K562 (cell line): ENCODE results near the gene NLGN3. TPM values are rescaled to one million over a fixed set of nuclear protein-coding genes. Genes with fewer than 3 reads are reported as not detected.

Experiments
- ATAC-seq: fragments of 200-7000 bp; cut with Tn5 transposase; 3 replicates; pipeline ENCODE4 v1.9.1; 2020; ENCODE audit warnings: moderate library complexity
- BruUV-seq: library from RNA; stranded (reverse); fragments of 400-500 nt; replicated peaks from 2 replicates; lab custom pipeline; 2021; lab: Mats Ljungman, UMichigan
- CTCF ChIA-PET: fragments of 300-600 bp; formaldehyde crosslinking; extraction: SDS; loops from one replicate; lab custom pipeline; 2021; ENCODE audit warnings: low intra/inter-chr PET ratio; lab: Yijun Ruan, JAX
- POLR2A ChIA-PET: fragments of 300-600, 350-650 bp; sonication (Branson Sonifier 250); formaldehyde crosslinking; extraction: SDS; loops from one replicate; lab custom pipeline; 2021; ENCODE audit warnings: antibody characterized with exemption, inconsistent platforms; lab: Yijun Ruan, JAX
- DNase-seq, 4 experiments: peaks; one replicate each; pipeline versions ENCODE4 v3.0.0 to v3.0.0-alpha.2; 2011 to 2018; ENCODE audit warnings: low spot score in 3 of 4, mixed read lengths in 3 of 4; ENCODE audit errors: extremely low read depth in 1 of 4
- FAIRE-seq: peaks from 2 replicates; lab custom pipeline; 2011; peaks lifted over from hg19 to GRCh38; lab: Jason Lieb, UNC
- H2AFZ ChIP-seq: 2 replicates; pipeline ENCODE4 v1.6.0; 2011; ENCODE audit warnings: low read depth, low read length, control low read depth, inconsistent platforms
- H3K27ac ChIP-seq: fragments of 200-600 bp; 3 replicates; pipeline ENCODE4 v1.8.0; 2011; ENCODE audit warnings: low read depth, mild to moderate bottlenecking, control low read depth, inconsistent platforms, low read length, moderate library complexity, mixed read lengths; ENCODE audit errors: extremely low read depth
- H3K27me3 ChIP-seq, 2 experiments: fragments of 300-600 bp in 1 of 2; 2 replicates in 1 of 2; 3 replicates in 1 of 2; pipeline versions ENCODE4 v1.6.0 to v1.8.0; 2011; ENCODE audit warnings: inconsistent platforms in 2 of 2, low read length in 2 of 2, mild to moderate bottlenecking in 1 of 2, mixed read lengths in 1 of 2, moderate library complexity in 1 of 2; ENCODE audit not compliant: control insufficient read depth in 2 of 2, insufficient read depth in 2 of 2
- H3K36me3 ChIP-seq: fragments of 300-600 bp; 3 replicates; pipeline ENCODE4 v1.8.0; 2011; ENCODE audit warnings: mild to moderate bottlenecking, low read length, inconsistent platforms; ENCODE audit not compliant: control insufficient read depth, insufficient read depth
- H3K4me1 ChIP-seq, 2 experiments: fragments of 200-600 bp in 1 of 2; replicated peaks in 1 of 2; 2 replicates in 1 of 2; 3 replicates in 1 of 2; pipeline versions ENCODE4 v1.5.1 to v1.8.0; 2011; ENCODE audit warnings: inconsistent platforms in 2 of 2, low read length in 2 of 2, mild to moderate bottlenecking in 1 of 2, mixed read lengths in 1 of 2, moderate library complexity in 1 of 2; ENCODE audit not compliant: control insufficient read depth in 2 of 2, insufficient read depth in 2 of 2
- H3K4me2 ChIP-seq: 2 replicates; pipeline ENCODE4 v1.6.1; 2011; ENCODE audit warnings: low read length, control low read depth, inconsistent platforms, mixed read lengths; ENCODE audit not compliant: insufficient read depth
- H3K4me3 ChIP-seq: fragments of 200-600 bp; sonication (generic), shearing (Covaris generic); 2 replicates; pipeline ENCODE4 v1.5.1; 2016; ENCODE audit warnings: control low read depth, inconsistent platforms
- H3K79me2 ChIP-seq: fragments of 200-600 bp; 3 replicates; pipeline ENCODE4 v1.8.0; 2011; ENCODE audit warnings: low read length, inconsistent platforms; ENCODE audit not compliant: control insufficient read depth, insufficient read depth
- H3K9ac ChIP-seq, 2 experiments: 2 replicates each; pipeline versions ENCODE4 v1.6.0 to v1.6.1; 2011; ENCODE audit warnings: low read depth in 2 of 2, low read length in 2 of 2, control low read depth in 1 of 2, inconsistent platforms in 1 of 2, mild to moderate bottlenecking in 1 of 2, mixed read lengths in 1 of 2; ENCODE audit not compliant: insufficient read depth in 1 of 2
- H3K9me1 ChIP-seq: one replicate; pipeline ENCODE4 v1.6.0; 2011; ENCODE audit warnings: inconsistent platforms, mild to moderate bottlenecking, low read length, moderate library complexity; ENCODE audit not compliant: control insufficient read depth, insufficient read depth
- H3K9me3 ChIP-seq: replicated peaks from 2 replicates; pipeline ENCODE4 v1.5.1; 2011; ENCODE audit warnings: low read depth, low read length, inconsistent platforms; ENCODE audit not compliant: control insufficient read depth, insufficient read depth
- H4K20me1 ChIP-seq: replicated peaks from 2 replicates; pipeline ENCODE4 v1.6.1; 2011; ENCODE audit warnings: low read length, inconsistent platforms, mixed read lengths; ENCODE audit not compliant: control insufficient read depth, insufficient read depth
- CUX1 ChIP-seq: fragments of 200-800 bp; sonication (Bioruptor generic); IDR thresholded peaks from 2 replicates; pipeline ENCODE4 v1.6.1; 2016; ENCODE audit warnings: missing genetic modification characterization, missing compliant biosample characterization
- E2F6 ChIP-seq, 2 experiments: IDR thresholded peaks; 2 replicates each; pipeline ENCODE4 v1.6.1; 2011; ENCODE audit warnings: borderline replicate concordance in 1 of 2, control low read depth in 1 of 2, low read depth in 1 of 2, low read length in 1 of 2, mild to moderate bottlenecking in 1 of 2, mixed read lengths in 1 of 2, moderate library complexity in 1 of 2; ENCODE audit not compliant: insufficient read depth in 1 of 2, insufficient read length in 1 of 2, poor library complexity in 1 of 2, severe bottlenecking in 1 of 2; ENCODE audit errors: extremely low read depth in 1 of 2
- HIVEP1 ChIP-seq: fragments of 250-450 bp; sonication (Bioruptor Pico); IDR thresholded peaks from 2 replicates; pipeline ENCODE4 v1.4.0; 2020; ENCODE audit warnings: mild to moderate bottlenecking
- SRSF3 ChIP-seq: fragments of 200-400 bp; formaldehyde crosslinking; IDR thresholded peaks from 2 replicates; pipeline ENCODE4 v1.6.1; 2016; ENCODE audit warnings: mild to moderate bottlenecking, low read length, moderate library complexity; ENCODE audit not compliant: insufficient read depth
- STAG1 ChIP-seq: sonication (generic); formaldehyde crosslinking; IDR thresholded peaks from 2 replicates; pipeline ENCODE4 v1.5.0; 2020; ENCODE audit warnings: missing genetic modification reagents, borderline replicate concordance
- WGBS: fragments of 100-300 bp; shearing (Covaris generic); methylation state at CpG from one replicate; pipeline ENCODE4 v1.1.6; 2016; ENCODE audit warnings: low coverage, mixed read lengths; ENCODE audit not compliant: insufficient coverage; ENCODE audit errors: missing lambda C conversion rate; 5-methylcytosine and 5-hydroxymethylcytosine counted together
- in situ Hi-C: fragments of 300-500 bp; cut with MboI; formaldehyde crosslinking; loops from 4 replicates; pipeline ENCODE4 v1.15.0; 2018; ENCODE audit warnings: inconsistent platforms, mixed read lengths
- intact Hi-C: fragments of 100-400 bp; cut with micrococcal nuclease; formaldehyde crosslinking; loops from 2 replicates; pipeline ENCODE4 v1.14.2; 2022
- polyA plus RNA-seq, 8 experiments: library from polyadenylated mRNA; depleted of rRNA in 4 of 8; stranded (reverse) in 5 of 8; unstranded in 3 of 8; fragments of >200 nt; fragmentation: Nextera tagmentation in 2 of 8; fragmentation: Illumina TruSeq in 1 of 8; extraction: Ambion mirVana in 2 of 8; extraction: Trizol in 1 of 8; gene quantifications; 2 replicates each; pipeline versions ENCODE4 v1.2.1 to v1.2.3, GENCODE V29; 2011 to 2014; ENCODE audit warnings: inconsistent platforms in 1 of 8, missing spikeins in 1 of 8
- total RNA-seq, 7 experiments: library from RNA; depleted of rRNA in 6 of 7; stranded (reverse); fragments of >200 nt in 6 of 7; fragmentation: Illumina TruSeq in 2 of 7; extraction: Trizol in 2 of 7; gene quantifications; 2 replicates each; pipeline versions ENCODE4 v1.2.1 to v1.2.3, GENCODE V29; 2011 to 2021; ENCODE audit warnings: low replicate concordance in 1 of 7
- TF ChIP-seq, protein P1 (sequence below): fragments of 200-400 bp; formaldehyde crosslinking; IDR thresholded peaks from 2 replicates; pipeline ENCODE4 v1.6.1; 2017; ENCODE audit warnings: mild to moderate bottlenecking, low read depth, low read length, moderate library complexity

The NLGN3 gene
- total and polyA plus RNA-seq, 9 of the 15 experiments (the other 6 are each of a cell fraction or from before 2014, with no cell fraction given): 0.03 to 0.86 (median 0.25) TPM

DNA sequence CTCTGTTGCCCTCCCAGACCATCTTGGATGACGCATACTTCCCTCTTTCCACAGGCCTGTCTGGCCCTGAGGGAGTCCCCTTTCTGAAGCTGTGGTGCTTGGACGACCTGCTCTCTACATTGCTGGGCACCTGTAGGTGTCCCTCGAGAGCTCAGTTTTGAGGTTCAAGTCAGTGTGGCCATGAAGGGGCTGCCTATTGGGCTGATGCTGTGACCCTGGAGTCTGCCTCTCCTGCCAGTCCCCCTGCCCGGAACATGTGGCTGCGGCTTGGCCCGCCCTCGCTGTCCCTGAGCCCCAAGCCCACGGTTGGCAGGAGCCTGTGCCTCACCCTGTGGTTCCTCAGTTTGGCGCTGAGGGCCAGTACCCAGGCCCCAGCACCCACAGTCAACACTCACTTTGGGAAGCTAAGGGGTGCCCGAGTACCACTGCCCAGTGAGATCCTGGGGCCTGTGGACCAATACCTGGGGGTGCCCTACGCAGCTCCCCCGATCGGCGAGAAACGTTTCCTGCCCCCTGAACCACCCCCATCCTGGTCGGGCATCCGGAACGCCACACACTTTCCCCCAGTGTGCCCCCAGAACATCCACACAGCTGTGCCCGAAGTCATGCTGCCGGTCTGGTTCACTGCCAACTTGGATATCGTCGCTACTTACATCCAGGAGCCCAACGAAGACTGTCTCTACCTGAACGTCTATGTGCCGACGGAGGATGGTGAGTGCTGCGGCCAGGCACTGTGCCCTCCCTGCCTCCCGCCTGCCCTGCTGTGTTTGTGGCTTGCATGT is 3.0 kb downstream of the NLGN3 start (continued):
- TF ChIP-seq CUX1: no peak

GRCh38 chrX:71148278-71148663 is 3.6 kb downstream of the NLGN3 start:
- peaks cover 5% of the 10 kb centered on the region; the same call in 2 of the 3 replicates for H3K36me3 ChIP-seq
- FAIRE-seq (no peak), DNase-seq (no peak), ATAC-seq (no peak)
- in situ Hi-C loops (no loop called here), intact Hi-C loops (no loop called here)
- no peaks in the 10 kb centered on the region for H3K9me3 ChIP-seq
- H4K20me1 ChIP-seq: no peaks in the 10 kb centered on the region
- H3K9me1 ChIP-seq: no peaks in the 10 kb centered on the region
- H3K27me3 ChIP-seq: no peaks in the 10 kb centered on the region
- H2AFZ ChIP-seq: no peak overlapping the region
- WGBS: 70% methylated on average over 2 of the region's 8 CpGs
- H3K9ac ChIP-seq: no peak overlapping the region; a peak in 1 of 4 replicates
- H3K4me1 ChIP-seq: peaks cover 10 to 44% of the 10 kb centered on the region in 2 experiments; a peak in 4 of 5 replicates
- CTCF ChIA-PET: no interaction called here
- H3K79me2 ChIP-seq: no peaks in the 10 kb centered on the region
- TF ChIP-seq E2F6 (IDR thresholded peaks at IDR 0.05; ENCODE audit: borderline replicate concordance in 1 of 2, extremely low read depth in 1 of 2, insufficient read depth in 1 of 2, insufficient read length in 1 of 2, low read depth in 1 of 2, low read length in 1 of 2, poor library complexity in 1 of 2, severe bottlenecking in 1 of 2) (no peak), HIVEP1 (CRISPR knock-in tag) (no peak), STAG1 (no peak), SRSF3 (no peak)
- TF ChIP-seq, protein P1, sequence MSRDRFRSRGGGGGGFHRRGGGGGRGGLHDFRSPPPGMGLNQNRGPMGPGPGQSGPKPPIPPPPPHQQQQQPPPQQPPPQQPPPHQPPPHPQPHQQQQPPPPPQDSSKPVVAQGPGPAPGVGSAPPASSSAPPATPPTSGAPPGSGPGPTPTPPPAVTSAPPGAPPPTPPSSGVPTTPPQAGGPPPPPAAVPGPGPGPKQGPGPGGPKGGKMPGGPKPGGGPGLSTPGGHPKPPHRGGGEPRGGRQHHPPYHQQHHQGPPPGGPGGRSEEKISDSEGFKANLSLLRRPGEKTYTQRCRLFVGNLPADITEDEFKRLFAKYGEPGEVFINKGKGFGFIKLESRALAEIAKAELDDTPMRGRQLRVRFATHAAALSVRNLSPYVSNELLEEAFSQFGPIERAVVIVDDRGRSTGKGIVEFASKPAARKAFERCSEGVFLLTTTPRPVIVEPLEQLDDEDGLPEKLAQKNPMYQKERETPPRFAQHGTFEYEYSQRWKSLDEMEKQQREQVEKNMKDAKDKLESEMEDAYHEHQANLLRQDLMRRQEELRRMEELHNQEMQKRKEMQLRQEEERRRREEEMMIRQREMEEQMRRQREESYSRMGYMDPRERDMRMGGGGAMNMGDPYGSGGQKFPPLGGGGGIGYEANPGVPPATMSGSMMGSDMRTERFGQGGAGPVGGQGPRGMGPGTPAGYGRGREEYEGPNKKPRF: no peak
- H3K4me3 ChIP-seq: no peak overlapping the region
- POLR2A ChIA-PET: interaction anchor here (0.7 kb wide), 1 partner anchor 179 kb away, joined by 4 read pairs; no protein-coding TSS in a partner anchor
- H3K27ac ChIP-seq: no peak overlapping the region
- BruUV-seq: no TSS peak
- no peak overlapping the region for H3K4me2 ChIP-seq
